EH (cell line): ENCODE results near the gene CORO2B.

Source experiments
- DNase-seq: peaks from one replicate; pipeline ENCODE4 v3.0.0-alpha.2; 2015; ENCODE audit warnings: low read depth

CORO2B gene

GRCh38 chr15:68609629-68610028 is 30.8 kb downstream of the CORO2B start:
- DNase-seq = no peak

GRCh38 chr15:68610825-68611224 is 32.0 kb downstream of the CORO2B start:
- DNase-seq = no peak

DNA sequence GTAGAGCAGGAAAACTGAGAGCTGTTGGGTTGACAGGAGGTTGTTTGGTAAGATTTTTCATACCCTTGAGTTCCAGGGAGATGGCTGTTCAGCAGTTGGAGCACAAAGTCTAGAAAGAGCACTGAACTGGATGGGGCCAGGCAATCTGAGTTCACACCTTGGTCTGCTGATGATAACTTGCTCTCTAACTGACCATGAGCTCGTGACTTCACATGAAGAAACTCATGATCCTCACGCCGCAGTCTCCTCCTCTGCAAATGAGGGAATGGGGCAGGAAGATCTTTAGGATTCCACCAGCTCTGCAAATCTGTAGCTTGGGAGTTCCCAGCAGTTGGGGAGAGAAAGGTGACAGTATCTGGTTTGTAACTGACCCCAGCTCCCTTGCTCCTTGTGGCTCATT is 33.7 kb downstream of the CORO2B start:
- no peak for DNase-seq

DNA sequence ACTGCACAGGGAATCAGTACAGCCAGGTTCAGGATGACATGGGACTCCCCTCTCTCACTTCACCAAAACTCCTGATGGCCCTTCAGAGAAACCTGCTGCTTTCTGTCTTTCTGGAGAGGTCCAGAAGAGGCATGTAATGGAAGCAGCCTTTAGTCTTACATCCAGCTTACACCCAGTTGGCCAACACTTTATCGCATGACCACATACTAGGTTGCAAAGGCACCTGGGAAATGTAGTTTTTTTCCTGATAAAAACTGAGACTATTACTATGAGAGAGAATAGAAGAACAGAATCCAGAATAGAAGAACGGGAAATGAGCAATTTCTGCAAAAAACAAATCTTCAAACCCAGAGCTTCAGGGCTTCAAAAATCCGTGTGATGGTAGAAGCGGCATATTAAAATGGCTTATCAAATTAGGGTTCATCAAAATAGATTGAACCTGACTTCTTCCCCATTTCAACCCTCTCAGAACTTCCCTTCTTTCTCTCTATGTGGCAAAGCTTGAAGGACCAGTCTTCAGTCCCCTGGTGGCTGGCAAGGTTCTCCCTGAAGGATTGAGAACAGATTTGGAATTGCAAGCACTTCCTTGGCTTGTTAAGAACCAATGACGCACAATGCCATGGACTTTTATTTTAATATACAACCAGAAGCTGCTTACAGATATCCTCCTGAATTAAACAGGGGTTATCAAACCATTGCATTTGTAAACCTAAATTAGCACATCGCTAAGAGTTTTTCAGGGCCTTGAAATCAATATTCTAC is 34.4 kb downstream of the CORO2B start:
- DNase-seq = peak; percentile 31

- DNase-seq = no peak
Observed at GRCh38 chr15:68614286-68615035, 35.7 kb downstream of the CORO2B start.

GRCh38 chr15:68615301-68615700 is 36.5 kb downstream of the CORO2B start:
- no peak for DNase-seq

DNA sequence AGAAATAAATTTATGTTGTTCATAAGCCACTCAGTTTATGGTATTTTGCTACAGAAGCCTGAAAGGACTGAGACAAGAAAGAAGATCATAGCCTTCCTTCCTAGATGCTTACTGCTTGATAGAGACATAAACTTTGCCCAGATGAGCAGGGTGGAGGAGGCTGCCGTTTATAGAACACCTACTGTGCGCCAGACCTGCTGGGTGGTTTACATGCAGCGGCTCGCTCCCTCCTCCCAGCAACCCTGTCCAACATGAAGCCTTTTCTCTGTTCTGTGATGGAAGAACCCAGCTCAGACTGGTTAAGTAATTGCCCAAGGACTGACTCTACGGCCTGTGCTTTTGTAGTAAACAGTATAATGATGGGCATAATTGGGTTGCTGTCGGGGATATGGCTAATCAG is 37.0 kb downstream of the CORO2B start:
- DNase-seq = no peak

GRCh38 chr15:68616397-68616796 is 37.6 kb downstream of the CORO2B start:
- DNase-seq = no peak

DNA sequence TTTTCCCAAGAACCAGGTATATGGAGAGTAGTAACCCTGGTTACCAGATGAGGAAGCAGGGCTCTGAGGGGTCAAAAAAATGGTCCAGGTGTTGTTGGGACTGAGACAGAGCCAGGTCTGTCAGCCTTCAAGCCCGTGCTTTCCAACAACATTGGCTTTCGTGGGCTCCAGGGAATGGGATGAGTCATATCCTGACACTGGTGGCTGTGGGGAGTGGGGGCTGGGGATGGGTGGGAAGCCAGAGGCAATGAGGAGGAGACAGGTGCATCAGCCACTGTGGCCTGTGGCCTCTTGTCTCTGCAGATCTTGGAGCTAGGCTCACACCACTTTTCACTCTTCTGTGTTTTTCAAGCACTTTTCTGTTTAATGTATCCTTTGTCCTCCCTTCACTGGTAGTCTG is 38.2 kb downstream of the CORO2B start:
- DNase-seq = peak; percentile 45

DNA sequence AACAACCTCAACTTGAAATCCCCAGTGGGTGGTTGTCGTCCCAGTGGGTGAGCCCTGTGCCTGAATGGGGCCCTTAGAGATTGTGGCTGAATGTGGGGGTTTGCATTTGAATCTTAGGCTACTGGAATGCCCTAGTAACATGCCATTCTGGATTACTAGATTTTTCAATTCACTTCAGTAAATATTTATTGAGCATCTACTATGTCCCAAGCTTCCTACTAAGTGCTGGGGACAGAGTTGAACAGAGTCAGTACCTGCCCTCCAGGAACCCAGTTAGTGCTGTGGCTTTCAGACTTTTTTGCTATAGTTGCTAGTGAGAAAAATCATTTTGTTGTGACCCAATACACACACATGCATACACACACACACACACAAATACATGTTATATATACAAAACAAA is 39.0 kb downstream of the CORO2B start:
- no peak for DNase-seq

DNA sequence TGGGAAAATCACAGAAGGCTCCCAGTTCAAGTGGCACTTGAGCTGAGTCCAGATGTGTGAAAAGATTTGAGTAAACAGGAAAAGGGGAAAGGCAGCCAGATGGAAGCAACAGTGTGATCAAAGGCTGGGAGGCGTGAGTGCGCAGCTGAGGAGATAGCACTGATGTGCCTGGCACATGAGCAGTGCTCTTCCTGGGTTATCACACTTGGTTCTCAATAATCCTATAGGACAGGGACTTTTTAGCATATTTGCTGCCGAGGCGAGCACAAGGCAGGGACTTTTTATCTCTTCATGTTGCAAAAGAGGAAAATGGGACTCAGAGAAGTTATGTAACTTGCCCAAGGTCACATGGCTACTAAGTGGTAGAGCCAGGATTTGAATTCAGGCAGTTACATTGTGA is 39.6 kb downstream of the CORO2B start:
- DNase-seq = no peak

DNA sequence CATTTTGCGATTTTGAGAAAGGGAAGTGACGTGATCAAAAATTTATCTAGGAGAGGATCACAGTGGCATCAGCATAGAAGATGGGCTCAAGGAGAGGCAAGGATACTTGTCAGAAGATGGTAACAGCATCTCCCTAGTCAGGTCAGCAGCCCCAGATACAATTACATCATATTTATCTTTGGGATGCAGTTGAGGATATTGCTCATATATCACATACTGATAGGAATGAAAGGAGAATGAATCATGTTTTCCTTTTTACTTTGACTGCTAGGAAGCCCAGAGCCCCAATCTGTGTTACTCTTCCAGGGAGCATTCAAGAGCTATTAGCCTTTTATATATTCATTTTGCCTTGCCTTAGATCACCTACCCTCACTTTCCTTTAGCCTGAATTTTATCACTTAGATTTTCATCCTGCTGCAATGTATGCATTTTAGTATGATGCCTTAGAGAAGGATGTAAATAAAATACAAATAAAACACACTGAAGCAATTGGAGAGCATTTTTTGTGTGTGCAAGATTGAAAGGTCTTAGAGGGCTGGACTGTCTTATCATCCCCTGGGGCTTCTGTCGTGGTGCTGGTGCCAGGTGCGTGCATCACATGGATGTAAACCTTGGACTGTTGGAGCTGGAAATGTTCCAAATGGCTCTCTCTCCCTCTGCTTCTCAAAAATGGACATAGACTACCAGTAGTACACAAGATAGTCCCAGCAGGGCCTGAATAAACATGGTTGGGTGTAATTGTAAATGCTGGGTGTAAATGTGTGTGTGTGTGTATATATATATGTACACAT is 40.3 kb downstream of the CORO2B start:
- peak; percentile 75 for DNase-seq

GRCh38 chr15:68620721-68621527 is 42.1 kb downstream of the CORO2B start:
- peak; percentile 98 for DNase-seq

- no peak for DNase-seq
Observed at GRCh38 chr15:68621535-68621934, 42.7 kb downstream of the CORO2B start.

DNA sequence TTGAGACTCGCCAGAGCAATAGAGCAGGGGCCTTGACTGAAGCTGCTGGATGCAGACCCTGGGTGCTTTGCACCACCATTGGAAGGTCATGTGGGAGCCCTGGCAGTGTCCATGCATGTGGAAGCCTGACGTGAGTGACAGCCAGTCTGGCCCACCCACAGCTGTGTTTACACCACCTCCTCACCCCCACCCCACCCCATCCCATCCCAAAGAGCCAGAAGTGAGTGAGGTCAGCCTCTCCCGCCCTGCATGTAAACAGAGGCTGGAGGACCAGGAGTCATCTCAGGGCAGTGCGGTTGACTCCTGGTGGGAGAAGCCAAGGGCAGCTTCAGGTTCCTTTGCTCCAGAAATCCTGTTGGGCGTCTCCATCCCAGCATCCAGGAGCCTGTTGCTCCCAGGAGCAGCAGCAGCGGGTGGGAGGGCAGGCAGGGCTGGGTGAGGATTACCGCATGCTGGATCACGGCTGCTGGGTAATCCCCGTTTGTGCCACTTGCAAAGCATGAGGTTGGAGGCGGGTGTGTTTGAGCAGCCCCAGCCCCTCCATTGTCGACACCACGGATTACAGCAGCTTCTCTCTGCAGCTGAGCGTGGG is 44.6 kb downstream of the CORO2B start:
- DNase-seq = no peak

GRCh38 chr15:68625853-68626252 is 47.1 kb downstream of the CORO2B start:
- DNase-seq = no peak

- no peak for DNase-seq
Observed at GRCh38 chr15:68626283-68626682, 47.5 kb downstream of the CORO2B start.

DNA sequence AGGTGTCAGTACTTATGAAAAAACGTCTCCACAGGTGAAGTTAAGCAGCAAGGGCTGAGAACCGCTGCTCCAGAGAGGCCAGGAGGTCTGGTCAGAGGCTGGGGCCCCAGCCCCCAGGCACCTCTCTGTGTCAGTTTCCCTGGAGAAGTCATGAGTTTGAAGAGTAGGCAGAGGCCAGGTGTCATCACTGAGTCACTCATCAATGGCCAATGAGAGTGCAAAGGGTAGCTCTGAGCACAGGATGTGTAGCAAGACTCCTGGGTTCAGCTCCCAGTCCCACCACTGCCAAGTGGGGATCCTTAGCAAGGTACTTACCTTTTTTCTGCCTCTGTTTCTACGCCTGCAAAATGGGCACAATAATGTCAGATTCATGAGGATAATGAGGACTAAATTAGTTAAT is 47.9 kb downstream of the CORO2B start:
- DNase-seq = no peak

GRCh38 chr15:68627476-68627875 is 48.7 kb downstream of the CORO2B start:
- DNase-seq = peak; percentile 28

- no peak for DNase-seq
Observed at GRCh38 chr15:68627995-68628394, 49.2 kb downstream of the CORO2B start.

DNA sequence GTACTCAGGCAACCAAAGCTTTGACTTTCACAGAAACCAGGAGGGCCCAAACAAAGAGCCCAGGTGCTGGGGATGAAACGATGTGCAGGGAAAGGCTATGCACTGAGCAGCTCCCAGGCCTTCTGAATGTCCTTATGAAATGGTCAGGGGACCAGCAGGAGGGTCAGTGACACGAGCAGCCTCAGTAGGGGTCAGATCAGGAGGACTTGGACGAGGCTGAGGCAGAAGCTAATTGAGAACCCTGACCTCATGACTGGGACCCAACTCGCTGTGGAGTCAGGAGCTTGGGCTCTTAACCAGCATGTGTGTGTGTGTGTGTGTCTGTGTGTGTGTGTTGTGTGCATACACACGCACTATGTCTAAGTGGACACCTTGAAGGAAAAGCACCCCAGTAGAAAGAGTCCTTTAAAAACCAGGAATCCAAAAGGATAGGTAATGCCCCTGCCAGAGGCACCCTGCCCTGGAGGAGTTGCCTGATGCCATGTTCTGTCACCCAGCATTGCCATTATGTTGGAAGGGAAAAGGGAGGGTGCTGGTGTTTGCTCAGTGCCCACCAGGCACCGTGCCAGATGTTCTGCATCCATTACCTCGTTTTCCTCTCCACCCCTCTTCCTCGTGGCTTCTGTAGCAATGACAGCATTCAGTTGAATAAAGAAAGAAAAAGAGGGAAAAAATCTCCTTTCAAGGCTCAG is 50.9 kb downstream of the CORO2B start:
- DNase-seq = no peak
